A673 (cell line): ENCODE data around the gene MPPE1. TPM values are rescaled to one million over a fixed set of nuclear protein-coding genes. Genes with fewer than 3 reads are reported as not detected.

Source experiments
- BruUV-seq: library from RNA; stranded (reverse); fragments of 400-500 nt; replicated peaks from 2 replicates; lab custom pipeline; 2021; lab: Mats Ljungman, UMichigan
- CTCF ChIA-PET: fragments of 300-600 bp; sonication (Branson Sonifier 250); formaldehyde crosslinking; loops from one replicate; lab custom pipeline; 2022; ENCODE audit warnings: antibody characterized with exemption; lab: Charles Lee
- POLR2A ChIA-PET: fragments of 300-600 bp; sonication (Branson Sonifier 250); formaldehyde crosslinking; loops from one replicate; lab custom pipeline; 2022; ENCODE audit warnings: antibody characterized with exemption; ENCODE audit not compliant: low non-redundant PET; lab: Charles Lee
- DNase-seq: peaks from one replicate; pipeline ENCODE4 v3.0.0-alpha.2; 2015; ENCODE audit warnings: low spot score
- H3K27ac ChIP-seq: fragments of 200-600 bp; sonication (generic); 2 replicates; pipeline ENCODE4 v1.5.1; 2016; ENCODE audit warnings: mixed run types, low read depth, mild to moderate bottlenecking, mixed read lengths, antibody characterized with exemption, low read length; ENCODE audit not compliant: poor library complexity, severe bottlenecking
- H3K27me3 ChIP-seq: fragments of 200-600 bp; sonication (generic); replicated peaks from 2 replicates; pipeline ENCODE4 v1.6.1; 2017; ENCODE audit warnings: mixed run types, low read depth, mild to moderate bottlenecking, mixed read lengths, antibody characterized with exemption, low read length; ENCODE audit not compliant: insufficient read depth, poor library complexity
- H3K36me3 ChIP-seq: fragments of 200-600 bp; sonication (generic); 2 replicates; pipeline ENCODE4 v1.6.1; 2016; ENCODE audit warnings: mixed run types, mild to moderate bottlenecking, mixed read lengths, antibody characterized with exemption, low read length; ENCODE audit not compliant: insufficient read depth, poor library complexity, severe bottlenecking
- H3K4me1 ChIP-seq: fragments of 200-600 bp; sonication (generic); 2 replicates; pipeline ENCODE4 v1.6.1; 2017; ENCODE audit warnings: mixed run types, mild to moderate bottlenecking, mixed read lengths, antibody characterized with exemption, low read length; ENCODE audit not compliant: insufficient read depth, poor library complexity, severe bottlenecking
- H3K4me3 ChIP-seq: fragments of 200-600 bp; sonication (generic); 2 replicates; pipeline ENCODE4 v1.5.1; 2016; ENCODE audit warnings: low read depth, mixed run types, mild to moderate bottlenecking, mixed read lengths, low read length; ENCODE audit not compliant: poor library complexity, severe bottlenecking
- H3K9me3 ChIP-seq: fragments of 200-600 bp; sonication (generic); 2 replicates; pipeline ENCODE4 v1.6.1; 2016; ENCODE audit warnings: mixed run types, low read depth, mild to moderate bottlenecking, mixed read lengths, antibody characterized with exemption, low read length; ENCODE audit not compliant: poor library complexity, severe bottlenecking
- CTCF ChIP-seq: fragments of 300-800, 200-600 bp; sonication (generic); conservative IDR thresholded peaks from 2 replicates; pipeline ENCODE4 v1.5.1; 2017; ENCODE audit warnings: low read depth, mild to moderate bottlenecking, antibody characterized with exemption, low read length, moderate library complexity, mixed read lengths
- EZH2 ChIP-seq: fragments of 200-600 bp; sonication (generic); IDR thresholded peaks from 2 replicates; pipeline ENCODE4 v1.6.1; 2017; ENCODE audit warnings: borderline replicate concordance, low read depth, mild to moderate bottlenecking, mixed read lengths, antibody characterized with exemption, low read length; ENCODE audit not compliant: poor library complexity, severe bottlenecking
- intact Hi-C: fragments of 100-400 bp; cut with micrococcal nuclease; formaldehyde crosslinking; loops from one replicate; pipeline ENCODE4 v1.10.0; 2022; ENCODE audit not compliant: unreplicated experiment
- total RNA-seq: library from RNA; stranded (reverse); gene quantifications from 2 replicates; pipeline ENCODE4 v1.2.3, GENCODE V29; 2021

MPPE1 gene
- total RNA-seq, 1 experiment from 2014 or later: 17.6 TPM

- no peaks in the 10 kb centered on the region for H3K36me3 ChIP-seq
- no peak for DNase-seq
- no peaks in the 10 kb centered on the region for H3K27me3 ChIP-seq
- TF ChIP-seq EZH2 (no peak), CTCF (no peak)
- no peak overlapping the region for H3K4me3 ChIP-seq
- no TSS peak for BruUV-seq
- no peak overlapping the region for H3K27ac ChIP-seq
- H3K9me3 ChIP-seq: no peaks in the 10 kb centered on the region
- ChIA-PET POLR2A (no interaction called here), CTCF (no interaction called here)
- intact Hi-C loops: no loop called here
- no peaks in the 10 kb centered on the region for H3K4me1 ChIP-seq
These were observed 23.6 kb downstream of the MPPE1 start for GRCh38 chr18:11884396-11885030.

GRCh38 chr18:11883153-11883552, 25.0 kb downstream of the MPPE1 start:
- BruUV-seq: no TSS peak
- intact Hi-C loops: no loop called here

GRCh38 chr18:11882636-11883035, 25.5 kb downstream of the MPPE1 start:
- no peak overlapping the region for H3K27ac ChIP-seq
- ChIA-PET POLR2A (interaction anchor here (0.6 kb wide), 1 partner anchor 1219 kb away, joined by 16 read pairs; no protein-coding TSS in a partner anchor), CTCF (no interaction called here)
- no peak for DNase-seq
- no peaks in the 10 kb centered on the region for H3K4me1 ChIP-seq
- H3K27me3 ChIP-seq: no peaks in the 10 kb centered on the region
- BruUV-seq: no TSS peak
- H3K4me3 ChIP-seq: no peak overlapping the region
- H3K36me3 ChIP-seq: no peaks in the 10 kb centered on the region
- H3K9me3 ChIP-seq: no peaks in the 10 kb centered on the region
- TF ChIP-seq CTCF (no peak), EZH2 (no peak)
- intact Hi-C loops: no loop called here

More at GRCh38 chr18:11883153-11883552, 25.0 kb downstream of the MPPE1 start:
- Histone ChIP-seq H3K36me3 (no peaks in the 10 kb centered on the region), H3K4me1 (no peaks in the 10 kb centered on the region), H3K9me3 (no peaks in the 10 kb centered on the region), H3K27ac (no peak overlapping the region), H3K4me3 (no peak overlapping the region), H3K27me3 (no peaks in the 10 kb centered on the region)
- POLR2A ChIA-PET: interaction anchor here (0.6 kb wide), 1 partner anchor 1220 kb away, joined by 16 read pairs; no protein-coding TSS in a partner anchor
- TF ChIP-seq EZH2 (no peak), CTCF (no peak)
- CTCF ChIA-PET: no interaction called here
- no peak for DNase-seq
